IgD-negative memory B cell (primary cell): ENCODE measurements around the gene PLEKHM3. TPM values are rescaled to one million over a fixed set of nuclear protein-coding genes. Genes with fewer than 3 reads are reported as not detected.

Source experiments
- H3K27ac Mint-ChIP-seq, 3 donors: one replicate each; pipeline ENCODE4 v1.8.0; 2020 to 2022; ENCODE audit warnings: mild to moderate bottlenecking in 3 of 3, mixed read lengths in 3 of 3, moderate library complexity in 1 of 3
- H3K27me3 Mint-ChIP-seq: one replicate; pipeline ENCODE4 v1.8.0; 2021; ENCODE audit warnings: mixed read lengths
- H3K36me3 Mint-ChIP-seq: one replicate; pipeline ENCODE4 v1.8.0; 2020; ENCODE audit warnings: mild to moderate bottlenecking, mixed read lengths
- H3K4me1 Mint-ChIP-seq, 3 donors: one replicate each; pipeline ENCODE4 v1.8.0; 2020 to 2022; ENCODE audit warnings: mixed read lengths in 3 of 3, mild to moderate bottlenecking in 1 of 3
- H3K4me3 Mint-ChIP-seq, 4 donors: one replicate each; pipeline ENCODE4 v1.8.0; 2020 to 2022; ENCODE audit warnings: mild to moderate bottlenecking in 4 of 4, mixed read lengths in 4 of 4, moderate library complexity in 3 of 4
- H3K9me3 Mint-ChIP-seq, 3 donors: one replicate each; pipeline ENCODE4 v1.8.0; 2020 to 2021; ENCODE audit warnings: mixed read lengths in 3 of 3, mild to moderate bottlenecking in 1 of 3
- polyA plus RNA-seq: library from polyadenylated mRNA; unstranded; fragments of 300-500 nt; fragmentation: Illumina TruSeq; gene quantifications from one replicate; pipeline ENCODE4 v1.2.3, GENCODE V29; 2021

Gene PLEKHM3
- polyA plus RNA-seq, 1 donor from 2014 or later: 2.5 TPM

DNA sequence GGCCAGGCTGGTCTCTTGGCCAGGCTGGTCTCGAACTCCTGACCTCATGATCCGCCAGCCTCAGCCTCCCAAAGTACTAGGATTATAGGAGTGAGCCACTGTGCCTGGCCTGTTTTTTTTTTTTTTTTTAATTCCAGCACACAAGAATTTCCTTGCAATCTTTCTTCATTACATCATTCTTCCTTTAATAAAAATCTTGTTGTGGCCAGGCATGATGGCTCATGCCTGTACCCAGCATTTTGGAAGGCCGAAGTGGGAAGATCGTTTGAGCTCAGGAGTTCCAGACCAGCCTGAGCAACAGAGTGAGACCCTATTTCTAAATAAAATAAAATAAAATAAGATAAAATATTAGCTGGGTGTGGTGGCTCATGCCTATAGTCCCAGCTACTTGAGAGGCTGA lies 21.4 kb upstream of the PLEKHM3 start:
- peaks cover 5% of the 10 kb centered on the region for H3K27me3 Mint-ChIP-seq
- H3K27ac Mint-ChIP-seq: no peak overlapping the region
- no peaks in the 10 kb centered on the region for H3K4me1 Mint-ChIP-seq
- H3K36me3 Mint-ChIP-seq: no peaks in the 10 kb centered on the region
- H3K9me3 Mint-ChIP-seq: no peaks in the 10 kb centered on the region
- H3K4me3 Mint-ChIP-seq: no peak overlapping the region

- H3K4me3 Mint-ChIP-seq: no peak overlapping the region
- no peak overlapping the region for H3K27ac Mint-ChIP-seq
- peaks cover 0 to 2% (median 0%) of the 10 kb centered on the region in 3 donors for H3K4me1 Mint-ChIP-seq
- H3K27me3 Mint-ChIP-seq: no peaks in the 10 kb centered on the region
- no peaks in the 10 kb centered on the region for H3K9me3 Mint-ChIP-seq
- no peaks in the 10 kb centered on the region for H3K36me3 Mint-ChIP-seq
These were observed 17.1 kb upstream of the PLEKHM3 start for GRCh38 chr2:208042450-208042849.

DNA sequence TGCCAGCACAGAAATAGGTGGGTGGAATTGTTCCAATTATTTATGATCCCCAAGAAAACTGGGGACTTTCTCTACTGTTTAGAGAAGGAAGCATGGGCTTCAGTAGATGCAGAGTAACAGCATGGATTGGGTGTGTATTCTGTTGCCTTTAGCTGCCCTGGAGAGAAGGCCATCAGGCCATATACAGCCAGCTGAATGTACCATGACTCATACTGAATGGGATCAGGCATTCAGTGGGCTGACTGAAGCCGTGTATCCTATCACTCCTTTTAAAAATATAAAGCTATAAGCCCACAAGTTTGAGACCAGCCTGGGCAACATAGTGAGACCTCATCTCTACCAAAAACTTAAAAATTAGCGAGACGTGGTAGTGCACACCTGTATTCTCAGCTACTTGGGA lies 16.7 kb upstream of the PLEKHM3 start:
- no peaks in the 10 kb centered on the region for H3K36me3 Mint-ChIP-seq
- no peaks in the 10 kb centered on the region for H3K9me3 Mint-ChIP-seq
- H3K27ac Mint-ChIP-seq: no peak overlapping the region

GRCh38 chr2:208040199-208041171 lies 15.2 kb upstream of the PLEKHM3 start:
- Mint-ChIP-seq H3K27ac (no peak overlapping the region), H3K27me3 (no peaks in the 10 kb centered on the region), H3K36me3 (no peaks in the 10 kb centered on the region), H3K4me3 (no peak overlapping the region), H3K4me1 (peaks cover 0 to 2% (median 0%) of the 10 kb centered on the region in 3 donors), H3K9me3 (no peaks in the 10 kb centered on the region)

More for the DNA sequence above, 16.7 kb upstream of the PLEKHM3 start:
- no peaks in the 10 kb centered on the region for H3K27me3 Mint-ChIP-seq
- H3K4me3 Mint-ChIP-seq: no peak overlapping the region
- H3K4me1 Mint-ChIP-seq: peaks cover 0 to 2% (median 0%) of the 10 kb centered on the region in 3 donors

GRCh38 chr2:208039376-208040110 lies 14.2 kb upstream of the PLEKHM3 start:
- peaks cover 0 to 2% (median 0%) of the 10 kb centered on the region in 3 donors for H3K4me1 Mint-ChIP-seq
- no peak overlapping the region for H3K4me3 Mint-ChIP-seq
- no peaks in the 10 kb centered on the region for H3K36me3 Mint-ChIP-seq
- H3K9me3 Mint-ChIP-seq: no peaks in the 10 kb centered on the region
- H3K27me3 Mint-ChIP-seq: no peaks in the 10 kb centered on the region
- H3K27ac Mint-ChIP-seq: no peak overlapping the region

DNA sequence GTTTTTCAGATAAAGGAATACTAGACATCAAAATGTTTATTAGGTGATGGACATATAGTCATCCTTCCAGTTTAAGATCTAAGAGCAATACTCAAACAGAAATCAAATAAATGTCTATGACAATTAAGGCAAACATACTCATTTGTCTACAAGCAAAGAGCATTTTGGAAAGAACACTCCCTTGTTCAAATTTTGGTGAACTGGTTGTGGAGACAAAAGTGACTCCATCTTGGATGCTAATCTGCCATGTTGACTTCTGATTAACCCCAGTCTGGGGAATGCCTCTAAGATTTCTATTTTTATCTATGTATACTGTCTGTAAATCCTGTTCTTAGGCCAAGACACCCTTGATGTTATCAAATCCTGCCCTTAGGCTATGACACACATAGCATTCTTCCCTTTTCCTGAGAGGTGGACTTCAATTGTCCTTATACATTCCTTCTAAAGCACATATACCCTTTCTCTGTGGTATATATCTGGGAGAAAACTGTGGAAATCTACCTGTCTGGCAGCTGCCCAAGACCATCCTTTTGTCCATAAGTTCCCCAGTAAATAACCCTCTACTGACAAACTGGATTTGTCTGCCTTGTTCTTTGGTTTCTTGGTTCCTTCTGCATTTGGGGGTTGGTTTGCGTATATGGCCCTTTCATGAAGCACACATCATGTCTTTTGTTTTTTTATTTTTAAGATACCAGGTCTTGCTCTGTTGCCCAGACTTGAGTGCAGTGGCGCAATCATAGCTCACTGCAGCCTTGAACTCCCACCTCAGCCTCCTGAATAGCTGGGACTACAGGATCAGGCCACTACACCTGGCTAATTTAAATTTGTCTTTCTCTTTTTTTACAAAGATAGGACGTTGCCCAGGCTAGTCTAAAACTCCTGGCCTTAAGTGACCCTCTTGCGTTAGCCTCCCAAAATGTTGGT lies 12.5 kb upstream of the PLEKHM3 start:
- Mint-ChIP-seq H3K4me3 (no peak overlapping the region), H3K27me3 (no peaks in the 10 kb centered on the region), H3K36me3 (no peaks in the 10 kb centered on the region), H3K27ac (no peak overlapping the region), H3K9me3 (no peaks in the 10 kb centered on the region), H3K4me1 (peaks cover 0 to 2% (median 0%) of the 10 kb centered on the region in 3 donors)

GRCh38 chr2:208036357-208036756 lies 11.0 kb upstream of the PLEKHM3 start:
- Mint-ChIP-seq H3K27ac (no peak overlapping the region), H3K27me3 (no peaks in the 10 kb centered on the region), H3K36me3 (no peaks in the 10 kb centered on the region), H3K4me1 (peaks cover 0 to 2% (median 1%) of the 10 kb centered on the region in 3 donors), H3K4me3 (no peak overlapping the region), H3K9me3 (no peaks in the 10 kb centered on the region)

GRCh38 chr2:208034503-208035140 lies 9.3 kb upstream of the PLEKHM3 start:
- Mint-ChIP-seq H3K27ac (no peak overlapping the region), H3K4me3 (no peak overlapping the region), H3K36me3 (no peaks in the 10 kb centered on the region), H3K9me3 (no peaks in the 10 kb centered on the region), H3K27me3 (no peaks in the 10 kb centered on the region), H3K4me1 (peaks cover 0 to 1% (median 0%) of the 10 kb centered on the region in 3 donors)

GRCh38 chr2:208033701-208034502 lies 8.6 kb upstream of the PLEKHM3 start:
- Mint-ChIP-seq H3K27ac (no peak overlapping the region), H3K9me3 (no peaks in the 10 kb centered on the region), H3K4me3 (no peak overlapping the region), H3K27me3 (no peaks in the 10 kb centered on the region), H3K4me1 (peaks cover 0 to 1% (median 0%) of the 10 kb centered on the region in 3 donors), H3K36me3 (no peaks in the 10 kb centered on the region)

- H3K4me1 Mint-ChIP-seq: peaks cover 0 to 1% (median 0%) of the 10 kb centered on the region in 3 donors
- H3K27me3 Mint-ChIP-seq: no peaks in the 10 kb centered on the region
- no peaks in the 10 kb centered on the region for H3K36me3 Mint-ChIP-seq
- no peaks in the 10 kb centered on the region for H3K9me3 Mint-ChIP-seq
- H3K4me3 Mint-ChIP-seq: no peak overlapping the region
- no peak overlapping the region for H3K27ac Mint-ChIP-seq
These were observed 6.3 kb upstream of the PLEKHM3 start for GRCh38 chr2:208031608-208032019.

DNA sequence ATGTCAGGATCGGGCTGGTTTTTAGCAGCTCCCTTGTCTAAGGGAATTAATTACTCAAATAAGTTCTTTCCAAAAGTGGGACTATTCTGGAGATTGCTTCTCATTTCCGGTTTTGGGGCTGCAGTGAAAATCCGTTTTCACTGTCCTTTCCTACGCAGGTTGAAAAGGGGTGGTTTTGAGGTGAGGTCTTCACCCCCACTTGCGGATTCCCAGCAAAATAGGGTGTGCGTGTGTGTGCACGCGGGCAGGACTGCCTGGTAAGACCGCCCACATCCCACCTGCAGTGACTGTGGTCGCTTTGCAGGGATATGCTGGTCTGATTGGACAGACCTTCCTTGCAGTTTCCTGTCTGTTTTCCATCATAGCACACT lies 472 bp upstream of the PLEKHM3 start:
- no peaks in the 10 kb centered on the region for H3K36me3 Mint-ChIP-seq
- no peaks in the 10 kb centered on the region for H3K9me3 Mint-ChIP-seq
- H3K4me1 Mint-ChIP-seq: peaks cover 9 to 14% (median 13%) of the 10 kb centered on the region in 3 donors
- H3K27ac Mint-ChIP-seq: peak overlapping the region; percentile 0 to 95 (median 93)
- H3K4me3 Mint-ChIP-seq: peak overlapping the region; percentile 75 to 99 (median 94)
- peaks cover 1% of the 10 kb centered on the region for H3K27me3 Mint-ChIP-seq

- Mint-ChIP-seq H3K36me3 (peaks cover 5% of the 10 kb centered on the region), H3K9me3 (no peaks in the 10 kb centered on the region)
These were observed 1.2 kb downstream of the PLEKHM3 start for GRCh38 chr2:208024091-208024490.

GRCh38 chr2:208020253-208020652 lies 5.1 kb downstream of the PLEKHM3 start:
- peaks cover 1% of the 10 kb centered on the region for H3K27me3 Mint-ChIP-seq
- H3K4me3 Mint-ChIP-seq: no peak overlapping the region
- peaks cover 6 to 11% (median 7%) of the 10 kb centered on the region in 3 donors for H3K4me1 Mint-ChIP-seq
- peaks cover 8% of the 10 kb centered on the region for H3K36me3 Mint-ChIP-seq
- H3K9me3 Mint-ChIP-seq: no peaks in the 10 kb centered on the region
- H3K27ac Mint-ChIP-seq: no peak overlapping the region

More at GRCh38 chr2:208024091-208024490, 1.2 kb downstream of the PLEKHM3 start:
- peaks cover 9 to 14% (median 13%) of the 10 kb centered on the region in 3 donors for H3K4me1 Mint-ChIP-seq
- peaks cover 1% of the 10 kb centered on the region for H3K27me3 Mint-ChIP-seq
- peak overlapping the region in 3 of 4 donors; percentile 28 to 75 (median 55) for H3K4me3 Mint-ChIP-seq
- H3K27ac Mint-ChIP-seq: no peak overlapping the region
